PC-3 (cell line): ENCODE results near the gene KDM5A. TPM values are rescaled to one million over a fixed set of nuclear protein-coding genes. Genes with fewer than 3 reads are reported as not detected.
A peak's percentile ranks its signal among the peaks of the same experiment; 100 is the strongest.

Experiments
- ATAC-seq: fragments of 200-7000 bp; cut with Tn5 transposase; 2 replicates; pipeline ENCODE4 v1.9.1; 2020; ENCODE audit warnings: mild to moderate bottlenecking, moderate library complexity
- BruUV-seq: library from RNA; stranded (reverse); fragments of 400-500 nt; replicated peaks from 2 replicates; lab custom pipeline; 2021; lab: Mats Ljungman, UMichigan
- CTCF ChIA-PET: fragments of 300-600 bp; sonication (Branson Sonifier 250); formaldehyde crosslinking; loops from one replicate; lab custom pipeline; 2022; ENCODE audit warnings: antibody characterized with exemption; lab: Charles Lee
- POLR2A ChIA-PET: fragments of 300-600 bp; sonication (Branson Sonifier 250); formaldehyde crosslinking; loops from one replicate; lab custom pipeline; 2022; ENCODE audit warnings: antibody characterized with exemption; ENCODE audit not compliant: unreplicated experiment; lab: Charles Lee
- DNase-seq: peaks from one replicate; pipeline ENCODE4 v3.0.0-alpha.2; 2015
- H2AFZ ChIP-seq: fragments of 300-600 bp; sonication (generic); 2 replicates; pipeline ENCODE4 v1.6.0; 2016; ENCODE audit warnings: antibody characterized with exemption, low read length
- H3F3A ChIP-seq: fragments of 300-600 bp; sonication (generic); one replicate; pipeline ENCODE4 v1.6.0; 2017; ENCODE audit warnings: antibody characterized with exemption, low read length, control low read depth, mild to moderate bottlenecking; ENCODE audit not compliant: unreplicated experiment
- H3K27ac ChIP-seq: fragments of 300-600 bp; sonication (generic); 2 replicates; pipeline ENCODE4 v1.5.1; 2016; ENCODE audit warnings: mild to moderate bottlenecking, low read length
- H3K27me3 ChIP-seq: fragments of 300-600 bp; sonication (generic); 2 replicates; pipeline ENCODE4 v1.6.1; 2016; ENCODE audit warnings: low read length, mixed read lengths
- H3K36me3 ChIP-seq: fragments of 300-600 bp; sonication (generic); 2 replicates; pipeline ENCODE4 v1.6.1; 2016; ENCODE audit warnings: low read depth, mixed run types, low read length, mixed read lengths
- H3K4me1 ChIP-seq: fragments of 300-600 bp; sonication (generic); 2 replicates; pipeline ENCODE4 v1.5.1; 2016; ENCODE audit warnings: low read length; ENCODE audit not compliant: insufficient read depth
- H3K4me2 ChIP-seq: fragments of 300-600 bp; sonication (generic); 2 replicates; pipeline ENCODE4 v1.6.0; 2016; ENCODE audit warnings: low read length
- H3K4me3 ChIP-seq: fragments of 300-600 bp; sonication (generic); 2 replicates; pipeline ENCODE4 v1.5.1; 2016; ENCODE audit warnings: mild to moderate bottlenecking, low read length, mixed read lengths
- H3K79me2 ChIP-seq: fragments of 300-600 bp; sonication (generic); 2 replicates; pipeline ENCODE4 v1.6.1; 2017; ENCODE audit warnings: low read length, mixed read lengths
- H3K9ac ChIP-seq: fragments of 300-600 bp; sonication (generic); 2 replicates; pipeline ENCODE4 v1.6.0; 2016; ENCODE audit warnings: mild to moderate bottlenecking, low read length
- H3K9me2 ChIP-seq: fragments of 300-600 bp; sonication (generic); replicated peaks from 2 replicates; pipeline ENCODE4 v1.6.1; 2016; ENCODE audit warnings: mixed run types, low read length, mixed read lengths
- H3K9me3 ChIP-seq: fragments of 300-600 bp; sonication (generic); 2 replicates; pipeline ENCODE4 v1.6.1; 2016; ENCODE audit warnings: low read length, mixed read lengths
- H4K20me1 ChIP-seq: fragments of 300-600 bp; sonication (generic); 2 replicates; pipeline ENCODE4 v1.6.1; 2016; ENCODE audit warnings: low read length, mixed read lengths
- EZH2 ChIP-seq: fragments of 300-600 bp; sonication (generic); IDR thresholded peaks from one replicate; pipeline ENCODE4 v1.6.1; 2017; ENCODE audit warnings: antibody characterized with exemption, mild to moderate bottlenecking, low read length; ENCODE audit not compliant: unreplicated experiment
- EZH2phosphoT487 ChIP-seq: fragments of 300-600 bp; sonication (generic); IDR thresholded peaks from 2 replicates; pipeline ENCODE4 v1.6.1; 2018; ENCODE audit warnings: mild to moderate bottlenecking, antibody characterized with exemption, low read length, borderline replicate concordance
- intact Hi-C: fragments of 100-400 bp; cut with micrococcal nuclease; formaldehyde crosslinking; loops from 2 replicates; pipeline ENCODE4 v1.9.0; 2023
- total RNA-seq: library from RNA; depleted of rRNA; stranded (reverse); fragments of >200 nt; gene quantifications from 2 replicates; pipeline ENCODE4 v1.2.3, GENCODE V29; 2014
- TF ChIP-seq, protein P1 (sequence below): fragments of 300-600 bp; sonication (generic); conservative IDR thresholded peaks from 2 replicates; pipeline ENCODE4 v1.5.1; 2017; ENCODE audit warnings: antibody characterized with exemption, low read depth, mild to moderate bottlenecking, low read length

The KDM5A gene
- total RNA-seq, 1 experiment from 2014 or later: 27.8 TPM

DNA sequence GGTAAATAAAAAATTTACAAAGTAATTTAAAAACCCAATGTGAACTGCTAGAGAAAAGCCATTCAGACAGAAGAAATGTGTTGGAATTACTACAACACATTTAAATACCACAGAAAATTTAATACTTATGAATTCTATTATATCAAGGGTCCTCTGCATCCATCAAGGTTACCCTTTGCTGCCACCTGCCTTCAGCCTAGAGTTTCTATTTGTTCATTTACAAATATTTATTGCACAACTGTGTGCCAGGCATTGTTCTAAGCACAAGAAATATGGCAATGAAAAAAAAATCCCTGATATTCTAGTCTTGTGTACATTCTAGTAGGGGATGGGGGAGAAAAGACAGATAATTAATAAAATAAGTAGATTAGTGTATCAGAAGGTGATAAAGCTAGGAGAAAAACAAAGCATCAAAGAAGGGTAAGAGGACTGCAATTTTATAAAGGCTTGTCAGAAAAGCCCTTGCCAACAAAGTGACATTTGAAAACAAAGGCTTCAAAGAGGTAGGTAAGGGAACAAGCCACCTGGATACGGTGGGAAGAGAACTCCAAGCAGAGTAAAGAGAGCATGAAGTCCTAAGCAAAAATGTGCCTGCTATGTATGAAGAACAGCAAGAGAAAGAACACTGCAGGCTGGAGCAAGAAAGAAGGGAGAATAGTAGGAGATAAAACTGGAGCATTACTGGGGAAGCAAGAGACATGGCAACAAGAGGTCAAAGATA, 67.4 kb downstream of the KDM5A start:
- DNase-seq: peak; percentile 33
- intact Hi-C loops: no loop called here
- POLR2A ChIA-PET: no interaction called here

DNA sequence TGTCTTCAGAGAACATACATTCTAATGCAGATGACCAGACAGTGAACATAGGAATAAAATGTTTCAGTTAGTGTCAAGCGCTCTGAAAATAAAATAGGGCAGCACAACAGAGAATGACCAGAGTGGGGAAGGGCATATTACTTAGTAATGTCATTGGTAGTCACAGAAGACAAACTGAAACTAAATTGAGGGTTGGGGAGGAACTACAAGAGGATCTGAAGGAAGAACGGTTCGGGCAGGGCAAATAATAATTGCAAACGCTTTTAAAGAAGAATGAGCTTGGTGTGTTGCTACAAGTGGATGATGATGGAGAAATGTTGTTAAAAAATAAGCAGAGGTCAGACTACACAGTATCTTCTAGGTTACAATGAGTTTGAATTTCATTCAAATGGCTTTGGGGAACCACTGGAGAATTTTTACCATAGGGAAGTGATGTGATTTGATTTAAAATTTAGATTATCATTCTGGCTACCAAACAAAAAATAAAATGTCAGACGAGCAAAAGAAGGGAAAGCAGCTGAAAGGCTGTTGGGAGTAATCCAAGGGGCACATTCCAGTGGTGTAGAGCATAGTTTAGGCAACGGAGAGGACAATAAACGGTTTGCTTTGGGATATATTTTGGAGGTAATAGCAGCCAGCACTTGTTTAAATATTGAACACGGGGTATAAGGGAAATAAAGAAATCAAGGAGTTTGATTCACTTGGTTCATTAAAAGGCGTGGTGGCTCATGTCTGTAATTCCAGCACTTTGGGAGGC, 70.2 kb downstream of the KDM5A start:
- Histone ChIP-seq H3K9ac (no peak overlapping the region), H4K20me1 (no peaks in the 10 kb centered on the region), H3K4me2 (no peak overlapping the region), H3K27ac (no peak overlapping the region), H3K4me1 (no peaks in the 10 kb centered on the region), H3K79me2 (no peaks in the 10 kb centered on the region), H2AFZ (no peak overlapping the region), H3F3A (no peaks in the 10 kb centered on the region), H3K36me3 (peaks cover 42% of the 10 kb centered on the region), H3K4me3 (no peak overlapping the region), H3K9me3 (no peaks in the 10 kb centered on the region), H3K9me2 (no peaks in the 10 kb centered on the region), H3K27me3 (no peaks in the 10 kb centered on the region)
- ATAC-seq (no peak), DNase-seq (no peak)
- ChIA-PET CTCF (no interaction called here), POLR2A (interaction anchor here (0.6 kb wide), 1 partner anchor 525 kb away, joined by 4 read pairs; no protein-coding TSS in a partner anchor)
- intact Hi-C loops: no loop called here
- no peak for TF ChIP-seq EZH2phosphoT487
- no peak for TF ChIP-seq EZH2
- TF ChIP-seq, protein P1, sequence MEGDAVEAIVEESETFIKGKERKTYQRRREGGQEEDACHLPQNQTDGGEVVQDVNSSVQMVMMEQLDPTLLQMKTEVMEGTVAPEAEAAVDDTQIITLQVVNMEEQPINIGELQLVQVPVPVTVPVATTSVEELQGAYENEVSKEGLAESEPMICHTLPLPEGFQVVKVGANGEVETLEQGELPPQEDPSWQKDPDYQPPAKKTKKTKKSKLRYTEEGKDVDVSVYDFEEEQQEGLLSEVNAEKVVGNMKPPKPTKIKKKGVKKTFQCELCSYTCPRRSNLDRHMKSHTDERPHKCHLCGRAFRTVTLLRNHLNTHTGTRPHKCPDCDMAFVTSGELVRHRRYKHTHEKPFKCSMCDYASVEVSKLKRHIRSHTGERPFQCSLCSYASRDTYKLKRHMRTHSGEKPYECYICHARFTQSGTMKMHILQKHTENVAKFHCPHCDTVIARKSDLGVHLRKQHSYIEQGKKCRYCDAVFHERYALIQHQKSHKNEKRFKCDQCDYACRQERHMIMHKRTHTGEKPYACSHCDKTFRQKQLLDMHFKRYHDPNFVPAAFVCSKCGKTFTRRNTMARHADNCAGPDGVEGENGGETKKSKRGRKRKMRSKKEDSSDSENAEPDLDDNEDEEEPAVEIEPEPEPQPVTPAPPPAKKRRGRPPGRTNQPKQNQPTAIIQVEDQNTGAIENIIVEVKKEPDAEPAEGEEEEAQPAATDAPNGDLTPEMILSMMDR: no peak
- BruUV-seq: no TSS peak

More for the DNA sequence above, 67.4 kb downstream of the KDM5A start:
- no peak overlapping the region for H3K4me3 ChIP-seq
- H3K36me3 ChIP-seq: peaks cover 35% of the 10 kb centered on the region
- no peaks in the 10 kb centered on the region for H3K9me2 ChIP-seq
- no peak overlapping the region for H2AFZ ChIP-seq
- no peak overlapping the region for H3K4me2 ChIP-seq
- H3F3A ChIP-seq: no peaks in the 10 kb centered on the region
- no peaks in the 10 kb centered on the region for H3K79me2 ChIP-seq
- no peak overlapping the region for H3K27ac ChIP-seq
- no peak overlapping the region for H3K9ac ChIP-seq
- CTCF ChIA-PET: no interaction called here
- TF ChIP-seq, protein P1: peak; percentile 39; the same call in 1 of the 2 replicates
- no peak for TF ChIP-seq EZH2
- no peaks in the 10 kb centered on the region for H3K4me1 ChIP-seq
- BruUV-seq: no TSS peak
- no peak for ATAC-seq
- no peaks in the 10 kb centered on the region for H3K9me3 ChIP-seq
- no peaks in the 10 kb centered on the region for H3K27me3 ChIP-seq
- H4K20me1 ChIP-seq: no peaks in the 10 kb centered on the region
